EH (cell line): ENCODE data around the gene N4BP3.
"Not testable (repeated sequence)": the region's sequence is repeated elsewhere in the genome, so short reads cannot be mapped to it uniquely, and the experiment has no call there.

ENCODE experiments used
- DNase-seq: peaks from one replicate; pipeline ENCODE4 v3.0.0-alpha.2; 2015; ENCODE audit warnings: low read depth

The N4BP3 gene

DNA sequence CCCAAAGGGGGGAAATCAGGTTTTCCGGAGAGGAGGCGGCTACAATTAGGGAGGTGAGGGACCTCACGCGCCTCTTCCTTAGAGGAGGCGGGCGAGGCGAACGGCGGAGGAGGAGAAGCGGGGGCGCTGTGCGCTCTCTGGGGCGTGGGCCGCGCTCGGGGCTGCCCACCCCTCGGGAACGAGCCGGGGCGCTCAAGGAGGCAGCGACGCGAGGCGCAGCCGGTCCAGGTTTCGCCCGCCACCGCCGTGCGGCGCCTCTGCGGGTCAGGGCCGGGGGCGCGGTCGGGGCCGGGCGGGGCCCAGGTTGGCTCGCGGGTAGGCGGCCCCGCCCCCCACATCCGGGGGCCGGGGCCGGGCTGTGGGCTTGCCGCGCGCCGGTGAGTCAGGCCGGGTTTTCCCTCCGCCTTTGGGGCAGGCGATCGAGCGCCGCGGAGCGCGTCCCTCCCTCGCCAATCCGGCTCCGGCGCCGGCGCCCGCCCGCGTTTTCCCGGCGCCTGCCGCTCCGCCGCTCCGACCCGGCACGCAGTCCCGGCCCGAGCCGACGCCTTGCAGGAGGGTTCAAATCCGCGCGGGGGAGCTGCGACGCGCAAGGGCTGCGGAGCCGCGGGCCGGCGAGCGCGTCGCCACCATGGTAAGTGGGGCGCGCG lies at the start of gene N4BP3:
Gene N4BP3, plus strand, starts transcription at position 392 of the 647 bp plus-strand sequence. CDS start 6,052 bp downstream, outside the sequence.
- peak; percentile 43 for DNase-seq

GRCh38 chr5:178067755-178068154 lies 45.6 kb upstream of the N4BP3 start:
- DNase-seq: no peak

- no peak for DNase-seq
Observed at GRCh38 chr5:178068293-178068692, 45.0 kb upstream of the N4BP3 start.

DNA sequence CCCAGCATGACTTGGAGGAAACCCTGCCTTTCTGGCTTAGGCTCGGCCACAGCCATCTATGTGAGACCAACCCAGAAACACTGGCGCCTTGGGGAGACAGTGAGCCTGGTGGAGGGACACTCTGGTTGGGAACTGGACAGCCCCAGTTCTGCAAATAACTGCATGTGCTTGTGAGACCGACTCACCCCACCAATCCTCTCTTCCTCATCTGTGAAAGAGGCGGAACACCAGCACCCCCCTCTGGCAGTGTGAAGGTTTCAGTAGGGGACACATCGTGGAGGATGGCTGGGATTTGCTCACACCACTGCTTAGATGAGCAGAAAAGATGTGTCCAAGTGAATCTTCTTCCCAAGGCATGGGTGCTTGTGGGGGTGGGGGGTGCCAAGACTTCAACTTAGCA lies 43.4 kb upstream of the N4BP3 start:
- peak; percentile 37 for DNase-seq

DNA sequence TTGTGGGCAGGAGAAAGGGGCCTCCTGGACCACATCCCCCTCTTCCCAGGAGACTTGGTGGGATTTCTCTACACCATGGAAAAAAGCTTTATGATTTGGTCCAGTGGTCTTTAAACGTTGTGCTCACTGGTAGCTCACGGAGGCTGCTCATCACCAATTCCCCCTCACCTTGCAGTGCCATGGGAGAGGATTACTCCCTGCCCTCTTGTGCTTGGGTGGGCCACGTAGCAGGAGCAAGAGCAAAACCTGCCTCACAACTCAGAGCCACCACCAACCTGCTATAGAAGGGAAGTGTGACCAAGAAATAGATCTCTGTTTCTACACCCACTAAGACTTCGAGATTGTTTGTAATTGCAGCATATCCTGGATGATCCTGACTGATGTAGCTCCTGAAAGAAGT lies 42.2 kb upstream of the N4BP3 start:
- no peak for DNase-seq

GRCh38 chr5:178072749-178073148 lies 40.6 kb upstream of the N4BP3 start:
- no peak for DNase-seq

- DNase-seq: no peak
Observed at GRCh38 chr5:178074266-178074952, 38.9 kb upstream of the N4BP3 start.

DNA sequence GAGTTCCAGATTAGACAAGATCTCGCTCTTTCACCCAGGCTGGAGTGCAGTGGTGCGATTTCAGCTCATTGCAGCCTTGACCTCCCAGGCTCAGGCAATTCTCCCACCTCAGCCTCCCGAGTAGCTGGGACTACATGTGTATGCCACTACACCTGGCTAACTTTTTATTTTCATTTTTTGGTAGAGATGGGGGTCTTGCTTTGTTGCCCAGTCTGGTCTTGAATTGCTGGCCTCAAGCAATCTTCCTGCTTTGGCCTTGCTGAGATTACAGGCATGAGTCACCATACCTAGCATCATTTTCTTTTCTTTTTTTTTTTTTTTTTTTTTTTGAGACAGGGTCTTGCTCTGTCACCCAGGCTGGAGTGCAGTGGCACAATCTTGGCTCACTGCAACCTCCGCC lies 36.4 kb upstream of the N4BP3 start:
- DNase-seq: not testable (repeated sequence)

- DNase-seq: no peak
Observed at GRCh38 chr5:178077751-178078150, 35.6 kb upstream of the N4BP3 start.

DNA sequence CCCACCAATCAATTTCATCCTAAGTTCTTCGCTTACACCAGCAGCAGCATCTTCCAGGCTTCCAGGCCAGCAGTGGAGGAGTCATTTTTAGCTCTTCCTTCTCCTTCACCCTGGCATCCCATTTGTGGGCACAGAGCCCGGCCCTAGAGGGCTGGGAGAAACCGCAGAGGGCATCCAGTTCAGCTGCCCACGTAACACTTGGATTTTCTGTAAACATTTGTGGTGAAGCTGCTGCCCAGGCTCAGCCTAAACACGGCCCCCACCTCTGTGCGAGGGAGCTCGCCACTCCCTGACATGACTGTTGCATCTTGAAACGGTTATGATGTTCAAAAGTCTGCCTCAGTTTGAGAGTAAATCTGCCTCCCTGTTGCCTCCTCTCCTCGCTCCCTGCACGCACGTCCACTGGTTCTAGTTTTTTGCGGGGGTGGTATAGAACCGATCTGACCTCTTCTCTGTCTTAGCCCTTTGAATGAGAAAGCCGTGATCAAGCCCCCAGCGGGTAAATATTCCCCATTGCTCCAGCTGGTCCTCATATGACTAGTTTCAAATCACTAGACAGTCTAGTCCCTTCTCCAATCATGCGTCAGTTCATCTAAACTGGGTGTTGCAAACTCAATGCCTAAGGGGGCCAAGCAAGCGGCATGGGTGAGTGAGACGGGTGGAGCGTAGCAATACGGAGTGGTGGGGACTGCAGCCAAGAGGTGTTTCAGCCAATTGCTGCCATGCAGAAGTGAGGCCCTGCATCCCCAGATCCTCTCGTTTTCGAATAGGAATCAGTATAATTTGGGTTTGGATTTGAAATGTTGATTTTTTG lies 34.9 kb upstream of the N4BP3 start:
- peak; percentile 93 for DNase-seq

DNA sequence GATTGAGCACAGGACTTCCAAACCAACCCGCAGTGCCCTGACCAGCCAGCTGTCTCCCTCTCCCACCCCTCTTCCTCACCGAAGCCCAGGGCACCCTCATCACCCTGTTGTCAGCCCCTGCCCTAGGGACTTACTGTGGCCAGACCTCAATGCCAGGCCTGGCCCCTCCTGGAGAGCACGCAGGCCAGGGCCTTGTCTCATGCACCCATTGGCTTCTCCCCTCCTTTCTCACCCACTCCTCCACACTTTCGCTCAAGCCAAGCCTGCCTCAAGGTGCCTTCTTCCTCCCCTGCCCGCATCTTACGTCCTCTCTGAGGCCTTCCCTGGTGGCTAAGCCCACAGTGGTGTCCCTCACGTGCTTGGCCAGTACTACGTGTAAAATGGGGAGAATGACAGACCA lies 33.3 kb upstream of the N4BP3 start:
- no peak for DNase-seq

DNA sequence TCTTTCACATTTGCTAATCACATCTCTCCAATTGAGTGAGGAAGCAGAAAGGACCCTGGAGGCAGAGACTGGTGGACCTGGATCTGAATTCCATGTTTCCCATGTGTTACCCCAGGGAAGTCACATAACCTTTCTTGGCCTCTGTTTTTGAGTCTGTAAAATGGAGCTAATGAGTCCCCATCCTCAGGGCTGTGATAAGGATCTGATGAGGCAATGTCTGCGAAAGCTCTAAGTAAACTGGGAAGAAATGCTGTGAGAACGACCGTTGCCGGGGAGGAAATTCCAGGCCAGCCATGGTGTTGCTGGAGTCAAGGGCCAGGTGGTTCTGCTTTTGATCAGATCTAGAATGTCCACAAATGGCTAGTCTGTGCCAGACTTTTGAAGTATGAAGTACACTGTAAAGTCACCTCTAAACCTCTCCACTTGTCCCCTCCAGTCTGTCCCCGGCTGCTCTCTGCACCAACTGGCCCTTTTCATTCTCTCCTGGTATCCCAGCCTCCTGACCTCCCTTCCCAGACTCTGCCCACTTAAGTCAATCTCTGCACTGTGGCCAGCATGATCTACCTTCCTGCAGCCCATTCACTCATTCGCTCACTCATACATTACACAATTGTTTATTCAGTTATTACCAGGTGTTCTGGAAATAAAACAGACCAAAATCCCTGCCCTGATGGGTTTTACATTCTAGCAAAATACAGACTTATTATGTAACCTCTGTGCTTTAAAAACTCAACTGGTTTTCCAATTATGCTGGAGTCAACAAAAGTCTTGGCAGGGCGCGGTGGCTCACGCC lies 32.5 kb upstream of the N4BP3 start:
- DNase-seq: peak; percentile 10

DNA sequence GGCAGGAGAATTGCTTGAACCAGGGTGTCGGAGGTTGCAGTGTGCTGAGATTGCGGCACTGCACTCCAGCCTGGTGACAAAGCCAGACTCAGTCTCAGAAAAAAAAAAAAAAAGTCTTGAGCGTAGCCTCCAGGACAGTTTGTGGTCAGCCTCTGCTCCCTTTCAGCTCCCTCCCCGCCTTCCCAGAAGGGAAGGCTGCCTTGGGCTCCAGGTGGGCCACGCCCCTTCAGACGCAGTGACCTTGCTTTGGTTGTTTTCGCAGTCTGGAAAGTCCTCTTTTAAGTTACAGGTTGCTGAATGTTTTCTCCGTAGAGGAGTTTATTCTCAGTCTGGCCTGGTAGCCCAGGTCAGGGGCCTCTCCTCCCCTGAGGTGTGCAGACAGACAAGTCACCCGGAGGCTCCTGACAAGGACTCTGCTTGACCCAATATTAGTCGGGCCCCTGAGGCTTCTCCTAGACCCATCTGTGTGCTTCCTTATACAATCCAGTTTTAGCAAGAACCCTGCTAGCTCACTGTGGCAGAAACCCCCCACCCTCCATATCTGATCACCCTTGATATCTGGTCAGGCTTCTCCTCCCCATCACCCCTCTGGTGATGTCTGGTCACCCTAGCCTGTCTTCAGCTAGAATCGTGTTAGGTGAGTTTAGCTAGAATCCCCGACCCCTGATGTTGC lies 31.6 kb upstream of the N4BP3 start:
- no peak for DNase-seq

DNA sequence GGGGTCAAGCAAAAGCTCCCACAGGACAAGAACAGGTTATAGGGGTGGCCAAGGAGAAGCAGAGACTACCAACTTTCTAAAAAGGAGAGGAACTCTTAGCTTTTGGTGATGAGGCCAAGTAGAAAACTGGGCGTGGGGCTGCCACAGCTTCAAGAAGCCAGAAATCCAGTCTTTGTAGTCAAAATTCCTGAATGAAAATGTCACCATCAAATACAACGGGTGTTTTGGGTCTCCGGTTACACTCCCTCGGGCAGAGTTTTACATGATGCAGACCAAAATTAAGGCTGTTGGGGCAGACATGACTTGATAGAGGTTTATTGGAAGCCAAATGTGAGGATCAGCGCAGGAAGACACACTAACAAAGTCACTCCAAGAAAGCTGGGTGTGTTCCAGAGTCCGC lies 29.4 kb upstream of the N4BP3 start:
- no peak for DNase-seq

GRCh38 chr5:178085316-178085715 lies 28.0 kb upstream of the N4BP3 start:
- no peak for DNase-seq

GRCh38 chr5:178086266-178086665 lies 27.1 kb upstream of the N4BP3 start:
- DNase-seq: no peak

- DNase-seq: not testable (repeated sequence)
Observed at GRCh38 chr5:178087199-178087598, 26.1 kb upstream of the N4BP3 start.

DNA sequence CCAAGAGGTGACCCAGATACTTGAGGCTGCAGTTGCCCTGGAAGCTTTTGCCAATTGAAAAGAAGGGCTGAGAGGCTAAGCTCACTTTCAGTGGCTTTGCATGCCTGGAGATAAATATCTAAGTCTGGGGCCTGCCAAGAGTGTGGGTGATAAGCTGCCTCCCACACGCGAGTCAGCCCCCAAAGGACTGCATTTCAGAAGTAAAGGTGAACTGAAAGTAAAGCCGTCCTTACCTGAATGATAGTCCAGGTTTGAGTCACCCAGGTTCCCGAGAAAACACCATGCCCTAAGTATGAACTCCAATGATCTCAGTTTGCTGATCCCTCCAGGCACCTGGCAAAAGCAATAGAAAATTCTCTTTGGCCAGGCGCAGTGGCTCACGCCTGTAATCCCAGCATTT lies 22.5 kb upstream of the N4BP3 start:
- DNase-seq: no peak

DNA sequence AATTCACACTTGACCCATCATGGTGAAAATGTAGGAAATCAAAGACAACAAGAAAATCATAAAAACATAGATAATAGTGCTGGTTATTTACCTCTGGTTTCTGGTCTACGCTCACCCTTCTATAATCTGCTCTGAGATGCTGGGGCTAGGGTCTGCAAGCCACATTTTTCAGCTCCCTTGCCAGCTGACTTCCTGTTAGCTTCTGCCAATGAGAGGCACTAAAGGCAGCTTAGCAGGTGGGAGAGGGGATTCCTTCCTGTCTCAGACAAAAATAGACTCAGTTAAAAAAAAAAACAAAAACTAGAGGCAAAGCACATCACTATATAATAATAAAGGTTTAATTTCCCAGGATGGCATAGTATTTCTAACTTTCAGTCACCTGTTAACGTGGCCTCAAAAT lies 20.2 kb upstream of the N4BP3 start:
- no peak for DNase-seq

DNA sequence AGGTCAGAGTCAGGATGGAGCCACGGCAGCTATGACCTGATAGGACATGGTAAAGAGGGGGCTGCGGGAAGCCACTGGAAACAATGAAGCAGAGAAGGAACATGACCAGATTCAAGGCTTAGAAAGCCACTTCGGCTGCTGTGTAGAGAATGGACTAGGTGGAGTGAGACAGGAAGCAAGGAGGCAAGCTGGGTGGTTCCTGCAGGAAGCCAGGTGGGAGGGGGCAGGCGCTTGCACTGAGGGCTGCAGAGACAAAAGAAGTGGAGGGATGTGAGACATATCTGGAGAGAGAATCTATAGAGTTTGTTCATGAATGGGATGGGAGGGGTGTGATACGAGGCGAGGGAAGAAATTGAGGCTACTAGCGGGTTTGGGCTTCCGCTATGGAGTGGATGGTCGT lies 19.0 kb upstream of the N4BP3 start:
- no peak for DNase-seq

GRCh38 chr5:178098685-178099084 lies 14.6 kb upstream of the N4BP3 start:
- no peak for DNase-seq

GRCh38 chr5:178103612-178104011 lies 9.7 kb upstream of the N4BP3 start:
- no peak for DNase-seq
